H1 (cell line): ENCODE data around the gene COPG1. TPM values are rescaled to one million over a fixed set of nuclear protein-coding genes. Genes with fewer than 3 reads are reported as not detected.

Source experiments
- CTCF ChIA-PET: fragments of 300-600 bp; sonication (Branson Sonifier 250); formaldehyde crosslinking; loops from one replicate; lab custom pipeline; 2021; ENCODE audit not compliant: partially characterized antibody; lab: Charles Lee
- POLR2A ChIA-PET: fragments of 300-600 bp; sonication (Branson Sonifier 250); formaldehyde crosslinking; loops from one replicate; lab custom pipeline; 2021; ENCODE audit warnings: inconsistent platforms; ENCODE audit not compliant: partially characterized antibody; lab: Charles Lee
- DNase-seq, 2 experiments: peaks; one replicate each; pipeline versions ENCODE4 v3.0.0 to v3.0.0-alpha.2; 2010 to 2022; ENCODE audit warnings: low spot score in 2 of 2, low read depth in 1 of 2, mixed read lengths in 1 of 2
- FAIRE-seq: peaks from 2 replicates; lab custom pipeline; 2011; peaks lifted over from hg19 to GRCh38; lab: Jason Lieb, UNC
- H2AFZ ChIP-seq: 2 replicates; pipeline ENCODE4 v1.8.1; 2012; ENCODE audit warnings: low read length, inconsistent platforms
- H2AK5ac ChIP-seq: 2 replicates; pipeline ENCODE4 v1.6.1; 2013; ENCODE audit warnings: low read depth, low read length
- H2BK120ac ChIP-seq: replicated peaks from 2 replicates; pipeline ENCODE3; 2013; ENCODE audit warnings: low read depth, low read length, inconsistent platforms
- H2BK12ac ChIP-seq: 2 replicates; pipeline ENCODE4 v1.6.1; 2013; ENCODE audit warnings: low read depth, low read length
- H2BK15ac ChIP-seq: 2 replicates; pipeline ENCODE4 v1.6.1; 2013; ENCODE audit warnings: low read length
- H2BK20ac ChIP-seq: 2 replicates; pipeline ENCODE4 v1.6.1; 2013; ENCODE audit warnings: low read length
- H2BK5ac ChIP-seq: 2 replicates; pipeline ENCODE4 v1.6.1; 2013; ENCODE audit warnings: low read depth, low read length
- H3K14ac ChIP-seq: 2 replicates; pipeline ENCODE4 v1.6.1; 2013; ENCODE audit warnings: inconsistent platforms; ENCODE audit not compliant: insufficient read length
- H3K18ac ChIP-seq: 2 replicates; pipeline ENCODE4 v1.6.1; 2013; ENCODE audit warnings: low read length; ENCODE audit errors: extremely low read depth
- H3K23ac ChIP-seq: 2 replicates; pipeline ENCODE4 v1.6.1; 2013; ENCODE audit warnings: inconsistent platforms; ENCODE audit not compliant: insufficient read length
- H3K23me2 ChIP-seq: 2 replicates; pipeline ENCODE4 v1.6.1; 2013; ENCODE audit warnings: low read depth, low read length
- H3K27ac ChIP-seq: 2 replicates; pipeline ENCODE4 v1.6.1; 2011; ENCODE audit warnings: low read depth, low read length, inconsistent platforms
- H3K27me3 ChIP-seq, 4 experiments: replicated peaks in 1 of 4; 1 replicate in 1 of 4; 2 replicates in 3 of 4; pipeline versions ENCODE4 v1.6.1 to v1.8.1; 2011 to 2013; ENCODE audit warnings: low read length in 3 of 4, mild to moderate bottlenecking in 3 of 4, inconsistent platforms in 2 of 4, mixed read lengths in 2 of 4, moderate library complexity in 1 of 4; ENCODE audit not compliant: control insufficient read depth in 3 of 4, insufficient read depth in 3 of 4; ENCODE audit errors: extremely low read depth in 1 of 4
- H3K36me3 ChIP-seq, 4 experiments: 2 replicates each; pipeline versions ENCODE4 v1.6.1 to v1.8.1; 2011 to 2013; ENCODE audit warnings: mild to moderate bottlenecking in 4 of 4, low read length in 3 of 4, moderate library complexity in 2 of 4, control low read depth in 1 of 4, inconsistent platforms in 1 of 4; ENCODE audit not compliant: insufficient read depth in 4 of 4, control insufficient read depth in 2 of 4
- H3K4ac ChIP-seq: replicated peaks from 2 replicates; pipeline ENCODE3; 2013; ENCODE audit warnings: low read length, low read depth, mixed read lengths, inconsistent platforms; ENCODE audit not compliant: insufficient read length
- H3K4me1 ChIP-seq, 4 experiments: replicated peaks in 1 of 4; 1 replicate in 1 of 4; 2 replicates in 3 of 4; pipeline versions ENCODE4 v1.6.1 to v1.8.1; 2011 to 2013; ENCODE audit warnings: low read length in 3 of 4, inconsistent platforms in 2 of 4, mixed read lengths in 1 of 4; ENCODE audit not compliant: insufficient read depth in 4 of 4, control insufficient read depth in 3 of 4
- H3K4me2 ChIP-seq, 2 experiments: 2 replicates each; pipeline versions ENCODE4 v1.6.1 to v1.8.1; 2011 to 2013; ENCODE audit warnings: low read depth in 2 of 2, low read length in 2 of 2, control low read depth in 1 of 2, inconsistent platforms in 1 of 2, mild to moderate bottlenecking in 1 of 2; ENCODE audit not compliant: insufficient read depth in 1 of 2
- H3K4me3 ChIP-seq, 4 experiments: fragments of 200-600, 300-600 bp in 1 of 4; sonication (generic), shearing (Covaris generic), sonication (Bioruptor Twin) in 1 of 4; 2 replicates each; pipeline versions ENCODE4 v1.5.1 to v1.8.1; 2011 to 2016; ENCODE audit warnings: low read length in 4 of 4, low read depth in 3 of 4, control low read depth in 2 of 4, inconsistent platforms in 2 of 4, mild to moderate bottlenecking in 2 of 4, mixed read lengths in 1 of 4, moderate library complexity in 1 of 4; ENCODE audit not compliant: insufficient read depth in 2 of 4; ENCODE audit errors: extremely low read depth in 1 of 4
- H3K56ac ChIP-seq: replicated peaks from 2 replicates; pipeline ENCODE3; 2013; ENCODE audit warnings: low read depth, mild to moderate bottlenecking, mixed read lengths, low read length, inconsistent platforms; ENCODE audit not compliant: insufficient read length
- H3K79me1 ChIP-seq: 2 replicates; pipeline ENCODE4 v1.6.1; 2013; ENCODE audit warnings: low read depth, low read length, control low read depth
- H3K79me2 ChIP-seq, 2 experiments: 2 replicates each; pipeline versions ENCODE4 v1.6.1 to v1.8.1; 2012 to 2013; ENCODE audit warnings: low read length in 2 of 2, mild to moderate bottlenecking in 2 of 2, inconsistent platforms in 1 of 2; ENCODE audit not compliant: insufficient read depth in 2 of 2, control insufficient read depth in 1 of 2
- H3K9ac ChIP-seq, 4 experiments: replicated peaks in 1 of 4; 1 replicate in 1 of 4; 2 replicates in 3 of 4; pipeline versions ENCODE4 v1.6.1 to v1.8.1; 2011 to 2013; ENCODE audit warnings: low read depth in 3 of 4, low read length in 3 of 4, control low read depth in 2 of 4, mild to moderate bottlenecking in 2 of 4, moderate library complexity in 2 of 4, inconsistent platforms in 1 of 4; ENCODE audit errors: extremely low read depth in 1 of 4
- H3K9me3 ChIP-seq, 2 experiments: 2 replicates each; pipeline versions ENCODE4 v1.6.1 to v1.8.1; 2012 to 2013; ENCODE audit warnings: mild to moderate bottlenecking in 2 of 2, moderate library complexity in 2 of 2, control low read depth in 1 of 2, inconsistent platforms in 1 of 2, low read depth in 1 of 2, low read length in 1 of 2, mixed read lengths in 1 of 2; ENCODE audit not compliant: insufficient read depth in 2 of 2
- H4K20me1 ChIP-seq, 2 experiments: replicated peaks in 1 of 2; 2 replicates each; pipeline versions ENCODE3 to v1.8.1; 2011 to 2013; ENCODE audit warnings: inconsistent platforms in 2 of 2, low read length in 2 of 2, mild to moderate bottlenecking in 1 of 2; ENCODE audit not compliant: insufficient read depth in 2 of 2, control insufficient read depth in 1 of 2
- H4K5ac ChIP-seq: 2 replicates; pipeline ENCODE4 v1.6.1; 2013; ENCODE audit warnings: low read length, low read depth, mixed read lengths, inconsistent platforms; ENCODE audit not compliant: insufficient read length
- H4K8ac ChIP-seq: 2 replicates; pipeline ENCODE4 v1.8.0; 2013; ENCODE audit warnings: mild to moderate bottlenecking, moderate library complexity, low read length, inconsistent platforms; ENCODE audit not compliant: insufficient read depth; ENCODE audit errors: extremely low read depth
- H4K91ac ChIP-seq: replicated peaks from 2 replicates; pipeline ENCODE3; 2013; ENCODE audit warnings: low read length, mixed read lengths, inconsistent platforms; ENCODE audit not compliant: insufficient read length
- CEBPB ChIP-seq: IDR thresholded peaks from 2 replicates; pipeline ENCODE4 v1.6.1; 2012; ENCODE audit warnings: low read depth, low read length
- CHD1 ChIP-seq: IDR thresholded peaks from 2 replicates; pipeline ENCODE4 v1.6.1; 2012; ENCODE audit warnings: low read depth, low read length, improper control_type of control experiment
- CREB1 ChIP-seq: IDR thresholded peaks from 2 replicates; pipeline ENCODE4 v1.6.1; 2012; ENCODE audit warnings: inconsistent platforms
- GABPA ChIP-seq: IDR thresholded peaks from 2 replicates; pipeline ENCODE4 v1.6.1; 2011; ENCODE audit warnings: mild to moderate bottlenecking, low read length, moderate library complexity, borderline replicate concordance; ENCODE audit not compliant: insufficient read depth
- JUN ChIP-seq: IDR thresholded peaks from 2 replicates; pipeline ENCODE4 v1.6.1; 2011; ENCODE audit warnings: low read depth, mild to moderate bottlenecking, improper control_type of control experiment, low read length
- KDM4A ChIP-seq: IDR thresholded peaks from one replicate; pipeline ENCODE4 v1.7.1; 2012; ENCODE audit warnings: low read depth, mild to moderate bottlenecking, moderate library complexity, low read length, inconsistent platforms; ENCODE audit not compliant: severe bottlenecking
- NRF1 ChIP-seq: IDR thresholded peaks from 2 replicates; pipeline ENCODE4 v1.6.1; 2011; ENCODE audit warnings: mild to moderate bottlenecking, low read depth, low read length, improper control_type of control experiment
- POLR2A ChIP-seq, 2 experiments: IDR thresholded peaks; 1 replicate in 1 of 2; 2 replicates in 1 of 2; pipeline ENCODE4 v1.6.1; 2011; ENCODE audit warnings: low read depth in 2 of 2, low read length in 2 of 2, mild to moderate bottlenecking in 2 of 2; ENCODE audit errors: control extremely low read depth in 1 of 2
- POU5F1 ChIP-seq: IDR thresholded peaks from 2 replicates; pipeline ENCODE4 v1.6.1; 2011; ENCODE audit warnings: low read depth, mild to moderate bottlenecking, low read length, moderate library complexity
- RBBP5 ChIP-seq: IDR thresholded peaks from 2 replicates; pipeline ENCODE4 v1.7.1; 2012; ENCODE audit warnings: low read depth, mild to moderate bottlenecking, inconsistent platforms, low read length, moderate library complexity, borderline replicate concordance
- SIN3A ChIP-seq, 2 experiments: IDR thresholded peaks in 1 of 2; conservative IDR thresholded peaks in 1 of 2; 2 replicates each; pipeline ENCODE4 v1.6.1; 2011 to 2012; ENCODE audit warnings: low read length in 2 of 2, improper control_type of control experiment in 1 of 2, low read depth in 1 of 2, mild to moderate bottlenecking in 1 of 2
- SP4 ChIP-seq: IDR thresholded peaks from 2 replicates; pipeline ENCODE4 v1.6.1; 2012; ENCODE audit warnings: low read length, inconsistent platforms
- SRF ChIP-seq: IDR thresholded peaks from 2 replicates; pipeline ENCODE4 v1.6.1; 2011; ENCODE audit warnings: mild to moderate bottlenecking, low read depth, low read length, moderate library complexity
- SUZ12 ChIP-seq: fragments of 200-600 bp; sonication (generic); IDR thresholded peaks from 2 replicates; pipeline ENCODE4 v1.6.1; 2012; ENCODE audit warnings: mild to moderate bottlenecking, inconsistent platforms, low read length, moderate library complexity, mixed read lengths
- YY1 ChIP-seq: IDR thresholded peaks from 2 replicates; pipeline ENCODE4 v1.6.1; 2011; ENCODE audit warnings: low read depth, mild to moderate bottlenecking, low read length
- WGBS, 2 experiments: shearing (Covaris generic) in 1 of 2; methylation state at CpG; one replicate each; pipeline versions ENCODE4 v1.1.6 to v1.1.7; 2013 to 2015; ENCODE audit warnings: low lambda C conversion rate in 2 of 2, mixed read lengths in 2 of 2, inconsistent platforms in 1 of 2, low coverage in 1 of 2, missing lambda C conversion rate in 1 of 2; ENCODE audit not compliant: insufficient replicate concordance in 2 of 2, insufficient coverage in 1 of 2, insufficient read length in 1 of 2; ENCODE audit errors: extremely low coverage in 1 of 2, missing lambda C conversion rate in 1 of 2; 5-methylcytosine and 5-hydroxymethylcytosine counted together
- polyA plus RNA-seq, 7 experiments: library from polyadenylated mRNA; depleted of rRNA in 3 of 7; stranded (reverse) in 5 of 7; unstranded in 2 of 7; fragments of >200 nt in 5 of 7; fragments of 200-250 nt in 2 of 7; gene quantifications; 1 replicate in 5 of 7; 2 replicates in 1 of 7; 4 replicates in 1 of 7; pipeline versions ENCODE4 v1.2.1 to v1.2.3, GENCODE V29; 2011 to 2013; ENCODE audit warnings: missing spikeins in 2 of 7, mixed read lengths in 2 of 7
- total RNA-seq: library from RNA; stranded (reverse); fragmentation: NEBNext Ultra II Directional; extraction: Animal tissue kit (Norgen Biotek cat#: 25700); gene quantifications from 2 replicates; pipeline ENCODE4 v1.2.1, GENCODE V29; 2021
- TF ChIP-seq, protein P1 (sequence below): IDR thresholded peaks from 2 replicates; pipeline ENCODE4 v1.6.1; 2012; ENCODE audit warnings: inconsistent platforms

COPG1 gene
- total and polyA plus RNA-seq, 2 of the 8 experiments (the other 6 are each of a cell fraction or from before 2014, with no cell fraction given): 52.7 to 106 TPM

DNA sequence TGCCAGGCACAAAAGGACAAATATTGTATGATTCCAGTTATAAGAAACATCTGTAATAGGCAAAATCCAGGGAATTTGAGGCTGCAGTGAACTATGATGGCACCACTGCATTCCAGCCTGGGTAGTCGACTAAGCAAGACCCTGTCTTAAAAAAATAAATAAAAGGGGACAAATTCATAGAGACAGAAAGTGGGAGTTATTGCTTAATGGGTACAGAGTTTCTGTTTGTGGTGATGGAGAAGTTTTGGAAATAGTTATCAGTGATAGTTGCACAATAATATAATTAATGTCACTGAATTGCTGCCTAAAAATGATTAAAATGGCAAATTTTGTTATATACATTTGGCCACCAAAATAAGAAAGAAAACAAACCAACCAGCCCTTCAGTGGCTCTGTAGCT, 38.1 kb upstream of the COPG1 start:
- no peak overlapping the region for H4K8ac ChIP-seq
- H2BK5ac ChIP-seq: no peak overlapping the region
- no peaks in the 10 kb centered on the region for H3K36me3 ChIP-seq
- H3K79me2 ChIP-seq: no peaks in the 10 kb centered on the region
- no peak for DNase-seq
- H3K23me2 ChIP-seq: no peaks in the 10 kb centered on the region
- no peak overlapping the region for H2BK120ac ChIP-seq
- no peak overlapping the region for H2BK20ac ChIP-seq
- H3K4me3 ChIP-seq: no peak overlapping the region
- no peaks in the 10 kb centered on the region for H3K4me1 ChIP-seq
- no peak overlapping the region for H4K91ac ChIP-seq
- no peak overlapping the region for H2AFZ ChIP-seq
- no peak for FAIRE-seq
- no peaks in the 10 kb centered on the region for H3K27me3 ChIP-seq
- no peak overlapping the region for H2BK15ac ChIP-seq
- H3K27ac ChIP-seq: no peak overlapping the region
- H4K5ac ChIP-seq: no peak overlapping the region
- 100% methylated on average over 1 of the region's 1 CpG; no CpG with 5 or more reads in 1 of the 2 experiments for WGBS, 2 experiments
- H3K14ac ChIP-seq: no peak overlapping the region
- ChIA-PET POLR2A (interaction anchor here (1.2 kb wide), 1 partner anchor 29 kb away, joined by 4 read pairs; no protein-coding TSS in a partner anchor), CTCF (interaction anchor here (0.6 kb wide), 1 partner anchor 291 kb away, joined by 3 read pairs; no protein-coding TSS in a partner anchor)
- no peak overlapping the region for H3K23ac ChIP-seq
- no peak overlapping the region for H3K56ac ChIP-seq
- no peak overlapping the region for H3K18ac ChIP-seq
- no peaks in the 10 kb centered on the region for H3K9me3 ChIP-seq
- no peak overlapping the region for H3K9ac ChIP-seq
- H4K20me1 ChIP-seq: no peaks in the 10 kb centered on the region
- no peak overlapping the region for H3K4ac ChIP-seq
- no peak overlapping the region for H3K4me2 ChIP-seq
- no peak overlapping the region for H2BK12ac ChIP-seq
- H3K79me1 ChIP-seq: no peaks in the 10 kb centered on the region
- no peak overlapping the region for H2AK5ac ChIP-seq
- TF ChIP-seq SIN3A (conservative IDR thresholded peaks at IDR 0.05 in 1 of 2, IDR thresholded peaks at IDR 0.05 in 1 of 2; ENCODE audit: low read depth in 1 of 2, low read length in 2 of 2) (no peak), SRF (no peak), GABPA (no peak), RBBP5 (no peak), CHD1 (no peak), KDM4A (no peak), SP4 (no peak), SUZ12 (no peak), CEBPB (no peak), JUN (no peak), POLR2A (IDR thresholded peaks at IDR 0.05; ENCODE audit: control extremely low read depth in 1 of 2, low read depth in 2 of 2, low read length in 2 of 2) (no peak), YY1 (no peak), CREB1 (no peak), NRF1 (no peak), POU5F1 (no peak)
- TF ChIP-seq, protein P1, sequence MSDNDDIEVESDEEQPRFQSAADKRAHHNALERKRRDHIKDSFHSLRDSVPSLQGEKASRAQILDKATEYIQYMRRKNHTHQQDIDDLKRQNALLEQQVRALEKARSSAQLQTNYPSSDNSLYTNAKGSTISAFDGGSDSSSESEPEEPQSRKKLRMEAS: no peak
